NT2/D1 (cell line): ENCODE data around the gene FAHD1.

Experiments
- SUZ12 ChIP-seq: IDR thresholded peaks from 2 replicates; pipeline ENCODE4 v1.6.1; 2011; ENCODE audit not compliant: insufficient read length, insufficient read depth; ENCODE audit errors: extremely low read depth
- ZNF274 ChIP-seq: IDR thresholded peaks from 2 replicates; pipeline ENCODE4 v1.6.1; 2011; ENCODE audit warnings: mild to moderate bottlenecking, low read depth, low read length

- no peak for TF ChIP-seq ZNF274
- no peak for TF ChIP-seq SUZ12
Observed at GRCh38 chr16:1877089-1877488, 50.1 kb downstream of the FAHD1 start.
